D721Med (cell line): ENCODE results near the gene MGLL.

Experiments used
- DNase-seq: peaks from one replicate; pipeline ENCODE4 v3.0.0; 2011; ENCODE audit warnings: low spot score; ENCODE audit not compliant: insufficient read length
- FAIRE-seq: peaks from 2 replicates; lab custom pipeline; 2011; peaks lifted over from hg19 to GRCh38; lab: Jason Lieb, UNC
- TF ChIP-seq, protein P1 (sequence below): IDR thresholded peaks from 2 replicates; pipeline ENCODE4 v1.5.1; 2012; ENCODE audit warnings: mild to moderate bottlenecking, control low read depth; ENCODE audit not compliant: insufficient read depth; ENCODE audit errors: missing control alignments

Gene MGLL

DNA sequence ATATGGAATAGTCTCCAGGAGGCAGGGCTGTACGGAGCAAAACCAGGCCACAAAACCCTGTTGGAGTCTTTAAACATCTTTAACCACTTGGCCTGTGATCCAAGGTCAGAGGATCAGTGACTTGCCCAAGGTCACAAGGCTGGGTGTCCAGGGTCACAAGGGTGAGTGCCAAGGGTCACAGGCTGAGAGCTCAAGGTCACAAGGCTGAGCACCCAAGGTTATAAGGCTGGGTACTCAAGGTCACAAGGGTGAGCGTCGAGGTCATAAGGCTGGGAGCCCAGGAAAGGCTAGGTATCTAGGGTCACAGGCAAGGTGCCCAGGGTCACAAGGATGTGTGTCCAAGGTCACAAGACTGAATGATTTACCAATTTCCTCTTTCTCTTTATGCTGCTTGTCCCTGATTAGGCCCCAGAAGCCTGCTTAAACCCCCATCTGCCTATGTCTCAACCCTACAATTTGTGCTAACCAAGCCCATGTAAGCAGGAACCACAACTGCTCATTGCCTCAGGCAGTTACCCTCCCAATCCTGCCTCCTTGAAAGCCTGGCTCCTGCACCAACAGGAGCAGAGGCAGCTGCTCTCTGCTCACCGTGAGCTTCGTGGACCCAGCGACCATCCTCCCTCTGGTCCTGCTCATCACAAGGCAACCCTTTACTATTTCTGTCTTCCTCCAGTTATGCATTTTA lies 51.5 kb downstream of the MGLL start:
- DNase-seq (no peak), FAIRE-seq (no peak)
- TF ChIP-seq, protein P1, sequence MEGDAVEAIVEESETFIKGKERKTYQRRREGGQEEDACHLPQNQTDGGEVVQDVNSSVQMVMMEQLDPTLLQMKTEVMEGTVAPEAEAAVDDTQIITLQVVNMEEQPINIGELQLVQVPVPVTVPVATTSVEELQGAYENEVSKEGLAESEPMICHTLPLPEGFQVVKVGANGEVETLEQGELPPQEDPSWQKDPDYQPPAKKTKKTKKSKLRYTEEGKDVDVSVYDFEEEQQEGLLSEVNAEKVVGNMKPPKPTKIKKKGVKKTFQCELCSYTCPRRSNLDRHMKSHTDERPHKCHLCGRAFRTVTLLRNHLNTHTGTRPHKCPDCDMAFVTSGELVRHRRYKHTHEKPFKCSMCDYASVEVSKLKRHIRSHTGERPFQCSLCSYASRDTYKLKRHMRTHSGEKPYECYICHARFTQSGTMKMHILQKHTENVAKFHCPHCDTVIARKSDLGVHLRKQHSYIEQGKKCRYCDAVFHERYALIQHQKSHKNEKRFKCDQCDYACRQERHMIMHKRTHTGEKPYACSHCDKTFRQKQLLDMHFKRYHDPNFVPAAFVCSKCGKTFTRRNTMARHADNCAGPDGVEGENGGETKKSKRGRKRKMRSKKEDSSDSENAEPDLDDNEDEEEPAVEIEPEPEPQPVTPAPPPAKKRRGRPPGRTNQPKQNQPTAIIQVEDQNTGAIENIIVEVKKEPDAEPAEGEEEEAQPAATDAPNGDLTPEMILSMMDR: no peak

DNA sequence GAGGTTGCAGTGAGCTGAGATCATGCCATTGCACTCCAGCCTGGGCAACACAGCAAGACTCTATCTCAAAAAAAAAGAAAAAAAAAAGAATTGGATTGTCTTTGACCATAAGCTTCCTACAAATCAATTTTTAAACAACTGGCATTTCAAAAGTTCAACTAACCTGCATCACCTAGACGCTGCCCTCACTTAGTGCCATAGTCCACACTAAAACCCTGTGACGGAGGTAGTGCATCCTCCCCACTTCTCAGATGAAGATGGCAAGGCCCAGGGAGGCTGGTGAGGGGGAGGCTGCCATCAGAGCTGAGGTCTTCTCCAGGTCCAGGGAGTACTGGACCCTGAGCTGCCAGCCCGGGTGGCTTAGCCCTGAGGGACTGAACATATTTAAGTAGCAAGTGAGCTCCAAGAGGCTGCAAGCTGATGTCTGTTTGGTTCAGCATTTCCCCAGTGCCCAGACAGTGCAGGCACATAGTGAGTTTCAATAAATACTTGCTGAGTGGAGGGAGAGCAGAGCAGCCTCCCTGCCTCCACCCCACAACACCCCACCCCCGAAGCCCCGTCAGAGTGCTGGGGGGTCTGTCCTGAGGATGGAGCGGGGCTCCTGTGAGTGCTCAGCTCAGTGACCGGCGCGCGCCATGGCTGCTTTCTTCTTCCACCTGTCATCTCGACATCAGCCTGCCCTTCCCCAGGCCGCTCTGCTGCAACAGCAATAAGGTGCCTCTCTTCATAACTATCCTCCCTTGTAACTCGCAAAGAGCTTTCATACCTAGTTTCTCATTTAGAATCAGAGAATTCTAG lies 52.8 kb downstream of the MGLL start:
- TF ChIP-seq, protein P1: no peak
- DNase-seq (no peak), FAIRE-seq (no peak)

DNA sequence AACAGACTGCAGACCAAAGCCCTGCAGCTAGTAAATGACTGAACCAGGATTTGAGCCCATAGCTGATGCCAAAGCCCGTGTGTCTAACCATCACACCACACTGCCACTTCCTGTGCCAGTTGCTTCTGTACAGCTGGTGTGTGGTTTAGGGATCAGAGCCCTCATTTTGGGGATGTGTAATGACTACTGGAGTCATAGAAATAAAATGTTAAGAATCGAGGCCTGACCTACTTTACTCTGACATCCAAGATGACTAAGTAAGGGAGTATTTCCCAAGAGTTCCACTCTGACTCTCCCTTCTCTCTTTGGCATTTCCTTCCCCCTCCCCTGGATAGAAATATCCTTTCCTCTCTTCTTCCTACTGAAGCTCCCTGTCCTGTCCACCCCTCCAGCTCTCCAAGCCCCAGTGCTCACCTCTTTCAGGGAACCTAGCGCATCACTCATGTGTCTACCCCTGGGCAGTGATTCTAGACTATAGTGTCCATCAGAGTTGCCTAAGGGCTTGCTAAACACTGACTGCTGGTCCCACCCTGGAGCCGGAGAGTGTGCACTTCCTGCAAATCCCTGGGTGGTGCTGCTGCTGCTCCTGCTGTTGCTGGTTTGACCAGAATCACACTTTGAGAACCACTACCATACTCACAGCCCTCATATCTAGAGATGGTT lies 53.8 kb downstream of the MGLL start:
- DNase-seq (no peak), FAIRE-seq (no peak)
- TF ChIP-seq, protein P1: no peak

DNA sequence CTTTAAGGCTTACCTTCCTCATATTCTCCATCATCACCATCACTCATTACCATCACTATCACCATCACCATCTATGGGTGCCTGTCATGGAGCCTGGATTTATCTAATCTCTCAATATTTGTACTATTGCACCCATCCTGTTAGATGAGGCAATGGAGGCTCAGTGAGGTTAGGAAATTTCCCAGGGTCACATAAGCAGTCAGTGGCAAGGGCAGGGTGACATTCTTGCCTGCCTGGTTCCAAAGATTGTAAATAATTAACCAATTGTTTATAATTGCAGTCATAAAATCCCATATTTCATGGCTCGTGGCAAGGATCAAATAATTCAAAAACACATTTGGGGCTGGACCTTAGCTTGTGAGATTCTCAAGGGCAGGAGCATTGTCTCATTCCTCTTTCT lies 55.2 kb downstream of the MGLL start:
- no peak for FAIRE-seq
- no peak for DNase-seq
- TF ChIP-seq, protein P1: no peak

DNA sequence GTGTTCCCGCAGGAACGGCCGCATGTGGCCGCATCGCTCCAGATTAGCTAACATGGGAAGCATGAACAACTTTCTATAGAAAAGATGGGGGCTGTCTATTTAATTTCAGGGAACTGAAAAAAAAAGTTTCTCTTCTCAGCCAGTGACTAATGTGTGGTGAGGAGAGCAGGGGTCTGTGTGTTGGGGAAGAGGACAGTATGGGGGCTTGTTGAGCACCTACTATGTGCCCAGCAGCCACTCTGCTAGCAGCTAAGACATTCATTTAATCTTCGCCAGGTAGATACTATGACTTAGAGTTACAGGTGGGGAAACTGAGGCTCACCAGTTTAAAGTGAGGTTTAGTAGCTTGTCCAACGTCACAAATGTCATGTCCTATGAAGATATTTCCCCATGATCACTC lies 56.6 kb downstream of the MGLL start:
- TF ChIP-seq, protein P1: no peak
- DNase-seq: no peak
- no peak for FAIRE-seq

DNA sequence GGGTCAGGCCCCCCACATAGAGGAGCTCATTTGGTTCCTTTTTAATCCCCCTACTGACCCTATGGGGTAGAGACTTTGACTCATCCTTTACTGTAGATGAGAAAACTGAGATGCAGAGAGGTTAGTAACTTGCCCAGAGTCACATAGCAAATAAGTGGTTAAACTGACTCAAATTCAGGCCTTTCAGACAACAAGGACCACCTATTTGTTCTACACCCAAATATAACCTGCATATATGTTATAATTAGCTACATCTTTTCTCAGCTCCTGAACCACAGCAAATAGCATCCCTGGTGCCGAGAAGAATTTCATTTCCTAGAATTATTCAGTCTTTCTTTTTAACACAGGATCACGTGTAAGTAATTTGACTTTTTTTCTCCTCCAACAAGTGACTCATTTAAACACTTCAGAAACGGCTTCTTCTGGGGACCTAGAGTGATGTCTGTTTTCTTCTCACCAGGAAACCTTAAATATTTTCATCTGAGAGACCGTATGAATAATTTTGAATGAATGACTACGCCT lies 57.4 kb downstream of the MGLL start:
- TF ChIP-seq, protein P1: no peak
- no peak for DNase-seq
- no peak for FAIRE-seq

DNA sequence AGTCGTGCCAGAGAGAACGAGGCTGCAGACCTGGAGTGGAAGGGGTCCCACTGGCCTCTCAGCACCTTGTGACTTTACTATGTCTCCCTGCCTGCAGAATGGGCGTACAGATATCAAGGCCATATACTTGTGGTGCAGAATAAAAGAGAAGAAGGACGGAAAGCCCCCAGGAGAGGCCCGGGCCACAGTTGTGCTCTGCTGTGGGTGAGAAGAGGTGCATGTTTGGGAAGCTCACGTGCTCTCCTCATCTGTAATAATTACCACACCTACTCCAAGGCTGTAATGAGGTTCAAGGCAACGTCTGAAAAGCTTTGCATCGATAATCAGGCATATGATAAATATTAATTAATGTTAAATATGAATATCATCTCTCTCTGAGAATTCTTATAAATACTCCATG lies 58.0 kb downstream of the MGLL start:
- TF ChIP-seq, protein P1: no peak
- FAIRE-seq: no peak
- no peak for DNase-seq
